ENCODE results near the gene LUZP1.
"Not testable (repeated sequence)": the region's sequence is repeated elsewhere in the genome, so short reads cannot be mapped to it uniquely, and the experiment has no call there.

Gene LUZP1

GRCh38 chr1:23208527-23208926, 39.9 kb upstream of the LUZP1 start:
- Histone ChIP-seq H3K27ac (no peak overlapping the region), H3K27me3 (replicated peaks) (no peaks in the 10 kb centered on the region), H3K36me3 (replicated peaks) (no peaks in the 10 kb centered on the region), H3K4me3 (ENCODE audit: low read depth, low read length) (no peak overlapping the region)
- no peak for DNase-seq
- in situ Hi-C loops (cut with HindIII; ENCODE audit: low pct_ligation_motif_present, low sequenced_read_pairs): no loop called here
- TF ChIP-seq CTCF (IDR thresholded peaks at IDR 0.05; ENCODE audit: low read depth, low read length, missing control alignments): no peak

GRCh38 chr1:23207733-23208132, 39.1 kb upstream of the LUZP1 start:
- H3K27me3 ChIP-seq (replicated peaks); in situ Hi-C loops (cut with HindIII; ENCODE audit: low pct_ligation_motif_present, low sequenced_read_pairs); H3K27ac ChIP-seq; DNase-seq; H3K4me3 ChIP-seq (ENCODE audit: low read depth, low read length); H3K36me3 ChIP-seq (replicated peaks): not testable (repeated sequence)

GRCh38 chr1:23202263-23202749, 33.6 kb upstream of the LUZP1 start:
- DNase-seq: no peak
- TF ChIP-seq CTCF (IDR thresholded peaks at IDR 0.05; ENCODE audit: low read depth, low read length, missing control alignments): no peak
- Histone ChIP-seq H3K27ac (no peak overlapping the region), H3K27me3 (replicated peaks) (no peaks in the 10 kb centered on the region), H3K36me3 (replicated peaks) (no peaks in the 10 kb centered on the region), H3K4me3 (ENCODE audit: low read depth, low read length) (no peak overlapping the region)
- in situ Hi-C loops (cut with HindIII; ENCODE audit: low pct_ligation_motif_present, low sequenced_read_pairs): no loop called here

DNA sequence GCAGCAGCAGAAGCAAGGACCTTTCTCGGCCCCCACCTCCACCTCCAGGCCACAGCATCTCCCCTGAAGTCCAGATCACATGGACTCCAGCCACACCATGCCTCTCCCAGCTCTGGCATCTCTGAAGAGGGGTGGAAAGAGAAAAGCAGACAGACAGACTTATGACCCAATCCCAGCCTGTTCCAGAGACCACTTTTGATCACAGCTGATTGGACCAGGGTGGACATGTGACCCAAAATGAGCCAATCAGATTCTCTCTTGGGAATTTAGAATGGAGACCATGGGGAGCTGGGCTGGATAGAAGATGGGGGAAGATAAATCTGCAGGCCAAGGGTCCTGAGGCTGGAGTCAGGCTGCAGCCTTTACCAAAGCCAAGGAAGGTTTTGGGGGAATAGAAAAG, 32.2 kb upstream of the LUZP1 start:
- Histone ChIP-seq H3K36me3 (replicated peaks) (no peaks in the 10 kb centered on the region), H3K4me3 (ENCODE audit: low read depth, low read length) (no peak overlapping the region), H3K27ac (no peak overlapping the region), H3K27me3 (replicated peaks) (no peaks in the 10 kb centered on the region)
- DNase-seq: no peak
- in situ Hi-C loops (cut with HindIII; ENCODE audit: low pct_ligation_motif_present, low sequenced_read_pairs): no loop called here
- TF ChIP-seq CTCF (IDR thresholded peaks at IDR 0.05; ENCODE audit: low read depth, low read length, missing control alignments): no peak

- in situ Hi-C loops (cut with HindIII; ENCODE audit: low pct_ligation_motif_present, low sequenced_read_pairs): no loop called here
- Histone ChIP-seq H3K4me3 (ENCODE audit: low read depth, low read length) (no peak overlapping the region), H3K27ac (peak overlapping the region; percentile 100), H3K36me3 (replicated peaks) (no peaks in the 10 kb centered on the region), H3K27me3 (replicated peaks) (no peaks in the 10 kb centered on the region)
- DNase-seq: peak; percentile 92
- no peak for TF ChIP-seq CTCF (IDR thresholded peaks at IDR 0.05; ENCODE audit: low read depth, low read length, missing control alignments)
Observed at GRCh38 chr1:23198373-23198772, 29.7 kb upstream of the LUZP1 start.

DNA sequence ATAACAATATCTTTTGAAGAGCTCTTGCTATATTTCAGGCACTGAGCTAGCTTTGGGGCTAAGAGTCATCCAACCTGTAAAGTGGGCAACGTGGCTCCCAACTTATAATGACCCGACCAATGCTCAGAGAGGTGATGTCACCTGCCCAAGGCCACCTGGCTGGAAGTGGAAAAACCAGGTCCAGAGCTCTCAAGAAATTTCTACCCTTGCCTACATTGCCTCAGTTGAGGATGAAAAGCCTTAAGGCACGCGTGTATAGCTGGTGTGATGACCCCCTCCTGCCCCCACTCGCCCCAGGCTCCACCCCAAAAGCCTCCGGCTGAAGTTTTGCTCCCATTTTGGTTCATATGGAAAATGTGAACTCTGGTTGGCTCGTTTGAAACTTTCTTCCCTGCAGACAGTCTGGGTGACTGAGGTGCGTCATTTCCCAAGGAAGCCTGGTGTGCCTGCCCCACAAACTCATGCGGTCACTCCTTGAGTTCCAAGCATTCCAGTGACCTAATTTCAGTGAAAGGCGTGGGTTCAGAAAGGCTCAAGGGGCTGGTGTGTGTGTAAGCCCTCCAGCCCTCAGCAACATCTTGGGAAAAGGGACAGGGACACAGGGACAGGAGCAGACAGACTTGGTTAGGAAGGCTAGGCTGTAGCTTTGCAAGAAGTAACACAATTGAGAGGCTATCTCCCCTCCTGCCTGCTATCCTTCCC, 28.1 kb upstream of the LUZP1 start:
- peak overlapping the region; percentile 100 for H3K27ac ChIP-seq
- peak; percentile 99 for DNase-seq
- in situ Hi-C loops (cut with HindIII; ENCODE audit: low pct_ligation_motif_present, low sequenced_read_pairs): no loop called here

More for the DNA sequence above, 28.1 kb upstream of the LUZP1 start:
- H3K27me3 ChIP-seq (replicated peaks): no peaks in the 10 kb centered on the region
- H3K4me3 ChIP-seq (ENCODE audit: low read depth, low read length): no peak overlapping the region
- H3K36me3 ChIP-seq (replicated peaks): no peaks in the 10 kb centered on the region
- TF ChIP-seq CTCF (IDR thresholded peaks at IDR 0.05; ENCODE audit: low read depth, low read length, missing control alignments): no peak
